Tracheal epithelial cell (primary cell): ENCODE results near the gene ZC3H8. TPM values are rescaled to one million over a fixed set of nuclear protein-coding genes. Genes with fewer than 3 reads are reported as not detected.

Experiments
- total RNA-seq: library from RNA; depleted of rRNA; stranded (reverse); fragments of >200 nt; gene quantifications from 2 replicates; pipeline ENCODE4 v1.2.1, GENCODE V29; 2014

Gene ZC3H8
- 3.4 and 7.2 TPM in 2 replicates for total RNA-seq

GRCh38 chr2:112254466-112255240, at the start of gene ZC3H8:
Gene ZC3H8, minus strand, starts transcription at chr2:112255042. Its CDS starts 61 bp downstream, at chr2:112254981.

GRCh38 chr2:112275311-112275886, 20.6 kb upstream of the ZC3H8 start, which contains the start of gene ZC3H6:
Gene ZC3H6, plus strand, starts transcription at chr2:112275597. Its CDS starts 398 bp downstream, at chr2:112275995.

Other genes starting within 250 kb of the ZC3H8 start
- 32.0 and 36.4 TPM in 2 replicates for gene TMEM87B, start 199.8 kb downstream of the ZC3H8 start, total RNA-seq
- gene FBLN7, start 116.7 kb downstream of the ZC3H8 start, total RNA-seq: 0.96 TPM in 1 of 2 replicates, not detected in the other
- gene ZC3H6, start 20.6 kb upstream of the ZC3H8 start, total RNA-seq: 1.9 and 9.8 TPM in 2 replicates
- gene RGPD8, start 178.6 kb upstream of the ZC3H8 start, total RNA-seq: 5.5 and 8.0 TPM in 2 replicates
- 23.0 and 25.3 TPM in 2 replicates for gene TTL, start 227.1 kb upstream of the ZC3H8 start, total RNA-seq